Measurements from ENCODE around the gene ACSF2. TPM values are rescaled to one million over a fixed set of nuclear protein-coding genes. Genes with fewer than 3 reads are reported as not detected.
"Not testable (repeated sequence)": the region's sequence is repeated elsewhere in the genome, so short reads cannot be mapped to it uniquely, and the experiment has no call there.

Gene ACSF2
- total RNA-seq, 1 experiment from 2014 or later = 24.5 TPM

DNA sequence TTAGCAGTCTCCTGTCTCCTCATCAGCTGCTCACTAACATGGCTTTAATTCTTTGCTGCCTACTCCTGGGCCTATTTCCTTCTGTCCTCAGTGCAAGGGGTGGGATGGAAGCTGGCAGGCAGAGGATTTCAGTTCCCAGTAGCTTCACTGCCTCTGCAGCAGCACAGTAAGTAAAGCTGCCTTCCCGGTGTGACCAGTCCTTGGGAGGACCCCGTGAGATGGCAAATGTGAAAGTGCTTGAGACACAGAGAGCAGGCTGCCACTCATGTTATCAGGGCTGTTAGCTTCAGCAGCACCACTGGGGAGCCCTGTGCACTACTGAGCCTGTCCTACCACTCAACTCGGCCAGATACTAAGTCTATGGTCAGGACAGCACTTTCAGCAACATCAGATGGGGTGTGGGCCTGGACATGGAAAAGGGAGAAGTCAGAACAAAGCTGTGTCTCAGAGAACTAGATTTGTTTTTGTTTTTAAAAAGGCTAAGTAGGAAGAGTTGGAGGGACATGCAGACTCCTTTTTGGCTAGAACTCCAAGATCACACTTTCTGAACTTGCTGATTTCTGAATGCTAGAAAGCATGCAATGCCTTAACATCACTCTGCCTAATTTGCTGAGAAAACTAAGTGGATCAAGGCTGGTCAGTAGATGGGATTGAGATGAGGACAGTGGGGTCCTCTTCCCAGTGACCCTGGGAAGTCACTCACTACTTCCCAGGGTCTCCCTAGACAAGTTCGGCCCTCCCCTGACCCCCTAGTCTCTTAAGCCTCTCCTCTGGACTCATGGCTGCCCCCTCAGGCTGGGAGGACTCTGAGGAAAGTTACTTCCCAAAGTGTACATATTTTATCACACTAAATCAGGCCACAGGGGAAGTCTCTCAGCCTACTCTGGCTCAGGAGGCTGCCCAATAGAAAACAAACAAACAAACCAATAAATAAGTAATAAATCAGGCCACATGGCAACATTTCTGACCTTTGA, 1.1 kb downstream of the ACSF2 start:
- no peaks in the 10 kb centered on the region for H3K27me3 ChIP-seq
- peak overlapping the region; percentile 64 for H3K4me3 ChIP-seq
- peak; percentile 33 for DNase-seq
- no peaks in the 10 kb centered on the region for H3K9me3 ChIP-seq
- no peaks in the 10 kb centered on the region; the same call in 1 of the 2 replicates for H3K36me3 ChIP-seq

DNA sequence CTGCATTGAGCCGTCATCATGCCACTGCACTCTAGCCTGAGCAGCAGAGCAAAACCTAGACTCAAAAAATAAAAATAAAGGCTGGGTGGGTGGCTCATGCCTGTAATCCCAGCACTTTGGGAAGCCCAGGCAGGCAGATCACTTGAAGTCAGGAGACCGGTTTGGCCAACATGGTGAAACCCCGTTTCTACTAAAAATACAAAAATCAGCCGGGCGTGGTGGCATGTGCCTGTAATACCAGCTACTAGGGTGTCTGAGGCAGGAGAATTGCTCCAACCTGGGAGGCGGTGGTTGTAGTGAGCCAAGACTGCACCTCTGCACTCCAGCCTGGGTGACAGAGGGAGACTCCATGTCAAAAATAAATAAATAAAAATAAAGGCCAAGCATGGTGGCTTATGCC, 2.1 kb downstream of the ACSF2 start:
- H3K4me3 ChIP-seq = not testable (repeated sequence)

DNA sequence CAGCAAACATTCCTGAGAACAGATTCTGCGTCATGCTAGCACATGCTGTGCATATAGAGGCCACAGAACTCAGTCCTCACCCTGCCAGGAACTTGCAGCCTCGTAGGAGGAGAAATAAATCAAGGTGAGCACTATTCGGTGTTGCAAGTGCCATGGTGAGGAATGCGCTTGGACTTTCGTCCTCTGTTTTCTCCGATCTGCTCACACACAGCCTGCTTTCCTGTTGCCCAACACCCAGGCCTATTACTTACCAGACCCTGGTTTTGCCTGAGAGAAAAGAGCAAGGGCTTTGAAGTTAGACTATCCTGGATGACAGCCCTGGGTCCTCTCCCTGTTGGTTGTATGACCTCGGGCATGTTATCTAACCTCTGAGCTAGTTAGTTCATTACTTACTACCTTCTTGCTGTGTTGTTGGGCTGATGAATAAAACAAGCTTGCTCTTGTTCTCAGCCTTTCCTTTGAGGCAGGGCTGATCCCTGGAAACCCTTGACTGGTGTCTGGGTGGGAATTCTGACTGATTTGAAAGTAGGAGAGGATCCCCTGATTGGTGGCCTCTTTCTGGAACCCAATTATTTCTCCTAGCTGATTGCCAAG, 2.9 kb downstream of the ACSF2 start:
- no peaks in the 10 kb centered on the region for H3K27me3 ChIP-seq
- DNase-seq = no peak
- no peaks in the 10 kb centered on the region for H3K9me3 ChIP-seq
- H3K36me3 ChIP-seq = no peaks in the 10 kb centered on the region; the same call in 1 of the 2 replicates
- H3K4me3 ChIP-seq = no peak overlapping the region

More for the DNA sequence above, 2.1 kb downstream of the ACSF2 start:
- not testable (repeated sequence) for H3K9me3 ChIP-seq, DNase-seq, H3K27me3 ChIP-seq, H3K36me3 ChIP-seq

DNA sequence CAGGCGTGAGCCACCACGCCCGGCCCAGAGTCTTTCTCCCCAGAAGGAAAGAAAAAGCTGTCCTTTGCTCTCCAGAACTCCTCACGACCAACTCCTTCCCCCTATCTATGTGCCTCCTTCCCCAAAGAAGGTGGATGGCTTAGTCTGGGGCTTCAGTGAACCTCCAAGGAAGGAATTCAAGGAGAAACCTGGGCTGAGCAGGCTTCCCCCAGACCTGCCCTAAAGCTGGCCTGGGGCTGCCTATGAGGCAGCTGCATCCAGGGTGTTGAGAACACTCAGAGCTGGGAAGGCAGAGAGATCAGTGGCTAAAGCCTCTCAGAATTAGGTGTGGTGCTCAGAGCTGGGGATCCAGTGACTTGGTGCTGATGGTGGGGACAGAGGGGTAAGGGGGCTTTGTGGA, 3.8 kb downstream of the ACSF2 start:
- no peak for DNase-seq
- Histone ChIP-seq H3K4me3 (no peak overlapping the region), H3K36me3 (no peaks in the 10 kb centered on the region; the same call in 1 of the 2 replicates), H3K27me3 (no peaks in the 10 kb centered on the region), H3K9me3 (no peaks in the 10 kb centered on the region)

DNA sequence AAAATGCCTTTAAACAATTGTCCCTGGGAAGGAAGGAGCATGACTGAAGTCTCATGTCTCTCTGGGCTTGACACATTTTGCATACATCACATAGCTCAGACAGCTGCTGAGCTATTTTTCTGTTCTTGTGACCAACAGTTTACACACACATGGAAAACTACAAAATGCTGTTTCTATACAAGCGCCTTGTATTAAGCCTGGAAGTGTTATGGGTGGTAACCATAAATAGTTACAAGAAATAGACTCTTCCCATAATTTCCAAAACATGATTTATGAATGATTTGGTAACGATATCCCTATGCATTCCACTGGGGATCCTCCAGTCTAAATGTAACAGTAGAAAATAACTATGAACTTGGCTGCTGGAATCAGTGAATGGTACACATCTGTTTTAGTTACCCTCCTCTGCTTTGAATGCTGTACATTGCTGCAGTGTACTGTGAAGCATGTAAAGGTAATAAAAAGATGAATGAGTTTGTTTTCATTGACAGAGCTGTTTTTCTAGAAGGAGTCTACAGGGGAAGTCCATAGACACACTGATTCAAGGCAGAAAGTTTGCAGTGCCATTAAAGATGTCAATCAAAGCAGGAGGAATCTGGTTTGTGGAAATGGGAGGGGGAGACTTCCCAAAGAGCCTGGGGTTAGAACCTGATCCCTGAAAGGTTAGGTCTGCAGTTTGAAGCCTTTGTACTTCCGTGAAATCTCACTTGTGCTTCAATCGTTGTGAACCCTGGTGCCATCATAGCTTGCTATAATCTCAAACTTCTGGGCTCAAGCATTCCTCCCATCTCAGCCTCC, 5.0 kb downstream of the ACSF2 start:
- Histone ChIP-seq H3K36me3 (no peaks in the 10 kb centered on the region; the same call in 1 of the 2 replicates), H3K9me3 (no peaks in the 10 kb centered on the region), H3K27me3 (no peaks in the 10 kb centered on the region), H3K4me3 (no peak overlapping the region)
- no peak for DNase-seq

DNA sequence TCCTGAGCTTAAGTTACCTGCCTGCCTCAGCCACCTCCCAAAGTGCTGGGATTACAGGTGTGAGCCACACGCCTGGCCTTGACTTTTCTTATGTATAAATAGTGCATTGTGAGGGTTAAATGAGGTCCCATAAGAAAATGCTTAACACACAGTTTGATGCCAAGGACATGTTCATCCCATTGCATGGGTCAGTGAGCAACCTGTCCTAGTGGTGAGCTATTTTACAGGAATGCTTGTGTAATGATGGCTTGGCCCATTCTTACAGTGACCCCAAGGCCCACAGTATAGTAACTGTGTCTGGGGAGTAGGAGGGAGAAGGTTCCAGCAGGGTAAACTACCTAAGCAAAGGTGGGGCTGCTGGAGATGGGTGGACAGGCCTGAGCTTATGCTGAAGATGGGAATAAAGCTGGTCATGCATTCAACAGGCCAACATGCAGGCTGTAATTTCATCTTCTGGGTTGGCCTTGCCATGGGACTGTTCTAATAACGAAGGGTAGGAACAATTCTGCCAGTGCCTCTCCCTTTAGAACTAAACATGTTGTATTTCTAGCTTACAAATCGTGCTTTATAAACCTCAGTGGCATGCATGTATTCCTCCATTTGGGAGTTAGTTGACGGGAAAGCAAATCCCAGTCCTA, 6.2 kb downstream of the ACSF2 start:
- DNase-seq = no peak
- Histone ChIP-seq H3K27me3 (no peaks in the 10 kb centered on the region), H3K4me3 (no peak overlapping the region)

DNA sequence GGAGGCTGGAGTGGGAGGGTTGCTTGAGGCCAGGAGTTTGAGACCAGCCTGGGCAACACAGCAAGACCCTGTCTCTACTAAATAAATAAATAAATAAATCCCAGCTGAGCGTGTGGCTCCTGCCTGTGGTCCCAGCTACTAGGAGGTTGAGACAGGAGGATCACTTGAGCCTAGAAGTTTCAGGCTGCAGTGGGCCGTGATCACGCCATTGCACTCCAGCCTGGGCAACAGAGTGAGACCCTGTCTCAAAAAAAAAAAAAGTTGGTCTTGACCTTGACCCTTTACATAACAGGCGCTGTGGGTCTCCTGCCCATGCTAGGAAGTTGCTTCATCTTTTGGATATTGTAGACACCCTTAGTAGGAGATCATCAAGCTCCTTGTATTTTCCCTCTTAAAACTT, 11.4 kb downstream of the ACSF2 start:
- no peaks in the 10 kb centered on the region for H3K27me3 ChIP-seq
- DNase-seq = no peak
- H3K36me3 ChIP-seq = peaks cover 3% of the 10 kb centered on the region; the same call in 1 of the 2 replicates
- H3K9me3 ChIP-seq = no peaks in the 10 kb centered on the region
- no peak overlapping the region for H3K4me3 ChIP-seq

More for the DNA sequence above, 6.2 kb downstream of the ACSF2 start:
- Histone ChIP-seq H3K9me3 (no peaks in the 10 kb centered on the region), H3K36me3 (no peaks in the 10 kb centered on the region; the same call in 1 of the 2 replicates)

DNA sequence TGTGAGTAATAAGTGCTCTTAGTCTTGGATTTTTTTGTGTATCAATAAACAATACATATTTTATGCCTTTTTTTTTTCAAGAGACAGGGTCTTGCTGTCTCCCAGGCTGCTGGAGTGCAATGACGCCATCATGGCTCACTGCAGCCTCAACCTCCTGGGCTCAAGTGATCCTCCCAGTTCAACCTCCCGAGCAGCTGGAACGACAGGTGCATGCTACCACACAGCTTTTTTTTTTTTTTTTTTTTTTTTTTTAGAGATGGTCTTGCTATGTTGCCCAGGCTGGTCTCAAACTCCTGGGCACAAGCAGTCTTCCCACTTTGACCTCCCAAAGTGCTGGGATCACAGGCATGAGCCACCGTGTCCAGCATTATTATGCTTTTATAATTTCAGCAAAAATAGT, 13.0 kb downstream of the ACSF2 start:
- no peaks in the 10 kb centered on the region for H3K27me3 ChIP-seq
- no peak overlapping the region for H3K4me3 ChIP-seq
- H3K9me3 ChIP-seq = no peaks in the 10 kb centered on the region
- no peak for DNase-seq
- peaks cover 3% of the 10 kb centered on the region; the same call in 1 of the 2 replicates for H3K36me3 ChIP-seq

DNA sequence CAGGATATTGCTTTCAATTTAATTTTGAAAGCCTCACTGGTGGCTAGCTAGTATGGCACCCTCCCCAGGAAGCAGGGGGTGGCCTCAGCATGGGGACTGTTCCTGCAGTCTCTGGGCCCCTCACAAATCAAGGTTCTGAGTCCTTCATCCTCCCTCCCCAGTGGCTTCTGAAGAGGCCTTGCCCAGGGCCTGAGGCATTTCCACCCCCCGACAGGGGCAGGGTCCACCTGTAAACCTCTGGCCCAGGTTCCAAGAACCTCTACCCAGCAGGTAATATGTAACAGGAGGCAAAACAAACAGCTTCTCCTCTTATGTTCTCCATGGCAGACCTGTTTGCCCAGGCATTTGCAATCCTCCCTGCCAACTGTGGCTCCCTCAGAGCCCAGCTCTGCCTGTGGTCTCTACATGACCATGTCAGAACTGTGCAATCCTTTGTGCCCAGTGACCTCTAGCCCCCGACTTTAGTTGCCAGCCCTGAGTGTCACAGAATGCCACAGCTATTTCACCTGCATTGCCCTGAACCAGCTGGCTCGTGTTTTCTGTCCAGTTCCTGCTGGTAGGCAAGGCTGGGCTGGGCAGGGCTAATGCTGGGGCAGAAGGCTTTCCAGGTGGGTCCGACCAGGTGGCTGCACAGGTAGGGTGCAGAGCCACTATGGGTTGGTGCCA, 14.3 kb downstream of the ACSF2 start:
- Histone ChIP-seq H3K27me3 (no peaks in the 10 kb centered on the region), H3K36me3 (peaks cover 3% of the 10 kb centered on the region; the same call in 1 of the 2 replicates), H3K9me3 (no peaks in the 10 kb centered on the region), H3K4me3 (no peak overlapping the region)
- no peak for DNase-seq

DNA sequence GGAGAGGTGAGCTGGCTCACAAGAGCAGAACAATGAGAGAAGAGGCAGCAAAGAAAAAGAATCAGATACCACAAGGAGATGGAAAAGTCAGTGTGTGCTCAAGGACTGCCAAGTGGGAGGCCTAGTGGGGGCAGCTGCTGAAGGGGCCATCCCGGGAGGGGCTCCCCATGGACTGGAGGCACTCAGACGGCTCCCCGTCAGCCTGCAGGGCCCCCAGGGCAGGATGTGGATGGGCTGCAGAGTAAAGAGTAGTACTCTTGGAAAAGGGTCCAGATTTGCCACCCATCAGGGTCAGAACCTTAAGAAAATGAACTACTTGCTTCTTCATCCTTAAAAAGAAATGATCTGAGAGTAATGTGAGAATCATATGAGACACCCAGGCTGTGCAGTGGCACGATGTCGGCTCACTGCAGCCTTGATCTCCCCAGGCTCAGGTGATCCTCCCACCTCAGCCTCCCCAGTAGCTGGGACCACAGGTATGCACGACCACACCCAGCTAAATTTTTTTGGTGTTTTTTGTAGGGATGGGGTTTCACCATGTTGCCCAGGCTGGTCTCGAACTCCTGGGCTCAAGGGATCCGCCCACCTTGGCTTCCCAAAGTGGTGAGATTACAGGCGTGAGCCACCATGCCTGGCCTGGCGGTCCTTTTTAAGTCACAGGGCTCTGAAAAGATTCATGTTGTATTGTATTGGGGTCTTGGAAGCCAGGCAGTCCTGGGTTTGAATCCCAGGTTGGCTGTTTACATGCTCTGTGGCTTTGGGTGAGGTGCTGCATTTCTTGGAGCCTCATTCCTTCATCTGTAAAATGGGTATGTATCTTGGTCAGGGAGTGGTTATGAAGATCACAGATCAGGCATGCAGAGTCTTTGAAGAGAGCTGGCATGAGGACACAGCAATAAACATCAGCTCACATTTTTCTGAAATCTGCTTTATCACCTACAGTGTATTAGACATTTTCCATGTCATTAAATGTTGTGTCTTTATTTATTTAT, 15.1 kb downstream of the ACSF2 start:
- H3K36me3 ChIP-seq = peaks cover 3% of the 10 kb centered on the region; the same call in 1 of the 2 replicates
- H3K27me3 ChIP-seq = no peaks in the 10 kb centered on the region
- no peaks in the 10 kb centered on the region for H3K9me3 ChIP-seq
- no peak for DNase-seq
- no peak overlapping the region for H3K4me3 ChIP-seq

DNA sequence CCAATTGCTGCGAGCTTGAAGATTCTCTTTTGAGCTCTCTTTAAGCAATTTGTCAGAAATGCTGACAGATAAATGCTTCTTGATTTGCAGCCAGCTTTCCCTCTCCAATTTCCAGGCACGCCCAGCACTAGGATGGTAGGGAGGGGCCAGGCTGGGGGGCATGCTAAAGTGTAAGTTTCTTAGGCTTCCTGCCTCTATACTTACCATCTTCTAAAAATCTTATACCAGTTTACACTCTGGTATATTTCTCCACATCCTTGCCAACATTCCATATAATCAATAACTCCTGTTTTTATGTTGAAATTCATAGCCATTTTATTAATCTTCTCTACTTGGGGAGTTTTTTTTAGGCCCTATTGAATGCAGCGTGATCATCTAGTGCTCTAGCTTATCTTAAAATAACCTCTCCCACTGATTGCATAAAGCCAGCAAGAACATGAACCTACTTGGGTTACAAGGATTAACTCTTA, 17.5 kb downstream of the ACSF2 start:
- H3K36me3 ChIP-seq = peaks cover 3% of the 10 kb centered on the region; the same call in 1 of the 2 replicates
- no peaks in the 10 kb centered on the region for H3K9me3 ChIP-seq
- H3K27me3 ChIP-seq = no peaks in the 10 kb centered on the region
- H3K4me3 ChIP-seq = no peak overlapping the region
- no peak for DNase-seq

DNA sequence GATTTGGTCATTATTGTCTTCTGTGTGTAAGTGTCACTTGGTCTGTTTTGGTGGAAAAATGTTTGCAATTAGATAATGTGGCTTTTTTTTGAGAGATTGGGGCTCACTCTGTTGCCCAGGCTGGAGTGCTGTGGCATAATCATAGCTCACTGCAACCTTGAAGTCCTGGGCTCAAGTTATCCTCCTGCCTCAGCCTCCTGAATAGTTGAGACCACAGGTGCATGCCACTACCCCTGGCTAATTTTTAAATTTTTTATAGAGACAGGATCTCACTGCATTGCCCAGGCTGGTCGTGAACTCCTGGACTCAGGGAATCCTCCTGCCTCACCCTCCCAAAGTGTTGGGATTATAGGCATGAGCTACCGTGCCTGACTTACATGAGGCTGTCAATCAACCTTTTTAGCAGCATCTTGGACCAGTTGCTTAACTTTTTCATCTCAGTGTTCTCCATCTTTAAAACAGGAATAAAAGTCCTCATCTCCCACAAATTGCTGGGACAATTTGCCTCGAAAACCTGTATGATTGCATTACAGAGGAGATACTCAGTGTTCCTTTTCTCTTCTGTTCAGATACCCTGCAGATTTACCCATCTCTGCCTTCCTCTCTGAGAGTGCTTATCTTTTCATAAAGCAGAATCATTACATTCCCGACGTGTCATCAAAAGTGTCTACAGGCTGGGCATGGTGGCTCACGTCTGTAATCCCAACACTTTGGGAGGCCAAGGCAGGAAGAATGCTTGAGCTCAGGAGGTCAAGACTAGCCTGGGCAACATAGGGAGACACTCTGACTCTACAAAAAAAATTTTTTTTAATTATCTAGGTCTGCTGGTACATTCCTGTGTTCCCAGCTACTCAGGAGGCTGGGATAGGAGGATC, 19.1 kb downstream of the ACSF2 start:
- DNase-seq = no peak
- H3K9me3 ChIP-seq = no peaks in the 10 kb centered on the region
- H3K36me3 ChIP-seq = no peaks in the 10 kb centered on the region; the same call in 1 of the 2 replicates
- H3K27me3 ChIP-seq = no peaks in the 10 kb centered on the region
- no peak overlapping the region for H3K4me3 ChIP-seq

DNA sequence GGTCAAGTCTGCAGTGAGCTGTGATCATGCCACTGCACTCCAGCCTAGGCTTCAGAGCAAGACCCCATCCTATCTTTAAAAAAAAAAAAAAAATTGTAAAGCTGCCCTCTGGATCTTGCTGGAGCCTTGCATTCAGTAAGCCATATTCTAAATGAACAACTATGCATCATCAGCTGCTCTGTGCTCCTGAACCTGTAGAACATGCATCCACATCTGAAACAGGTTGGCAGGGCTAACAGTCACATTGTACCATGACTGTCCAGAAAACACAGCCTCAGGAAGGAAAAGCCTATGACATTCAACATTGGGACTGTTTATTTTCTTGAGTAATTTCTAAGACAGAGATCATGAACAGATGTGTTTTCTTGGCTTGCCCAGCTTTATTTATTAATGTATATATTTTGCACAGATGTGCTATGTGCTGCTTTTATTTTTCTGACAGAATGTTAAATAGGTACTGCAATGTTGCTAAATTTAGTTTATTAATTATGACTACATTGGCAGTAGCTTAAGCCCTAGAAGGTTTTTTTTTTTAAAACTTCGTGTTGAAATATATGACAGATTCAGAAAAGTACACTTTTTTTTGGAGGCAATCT, 19.8 kb downstream of the ACSF2 start:
- Histone ChIP-seq H3K27me3 (no peaks in the 10 kb centered on the region), H3K4me3 (no peak overlapping the region), H3K9me3 (no peaks in the 10 kb centered on the region), H3K36me3 (no peaks in the 10 kb centered on the region; the same call in 1 of the 2 replicates)
- no peak for DNase-seq

Measured in MG63 (cell line).